ENCODE data around the gene SARDH.

Gene SARDH

GRCh38 chr9:133715866-133716563, 22.1 kb downstream of the SARDH start:
- no peak for DNase-seq (ENCODE audit: low read depth in 2 of 2, low spot score in 1 of 2)

GRCh38 chr9:133715295-133715865, 22.8 kb downstream of the SARDH start:
- no peak for DNase-seq (ENCODE audit: low read depth in 2 of 2, low spot score in 1 of 2)

GRCh38 chr9:133714606-133715294, 23.4 kb downstream of the SARDH start:
- no peak for DNase-seq (ENCODE audit: low read depth in 2 of 2, low spot score in 1 of 2)

DNA sequence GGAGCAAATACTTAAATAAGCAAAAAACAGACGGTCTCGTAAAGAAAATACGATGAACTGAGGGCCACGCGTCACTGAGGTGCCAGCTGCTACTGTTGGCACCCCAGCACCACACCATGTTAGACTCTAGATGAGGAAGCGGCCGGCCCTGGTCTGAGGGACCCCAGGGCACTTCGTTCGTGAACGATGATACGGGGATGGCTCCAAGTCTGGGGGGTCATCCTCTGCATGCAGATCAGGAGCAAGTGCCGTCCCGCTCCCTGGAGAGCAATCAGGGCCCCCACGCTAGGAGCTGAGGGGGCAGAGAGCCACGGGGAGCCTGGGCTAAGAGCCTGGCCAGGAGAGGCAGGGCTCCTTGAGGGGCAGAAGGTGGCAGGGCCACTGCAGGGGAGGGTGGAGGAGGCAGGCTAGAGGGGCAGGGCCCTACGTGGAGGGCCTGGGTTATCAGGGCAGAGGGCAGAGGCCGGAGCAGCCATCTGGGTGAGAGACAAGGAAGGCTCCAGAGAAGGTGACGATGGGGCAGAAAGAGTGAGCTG, 24.1 kb downstream of the SARDH start:
- no peak for DNase-seq (ENCODE audit: low read depth in 2 of 2, low spot score in 1 of 2)

DNA sequence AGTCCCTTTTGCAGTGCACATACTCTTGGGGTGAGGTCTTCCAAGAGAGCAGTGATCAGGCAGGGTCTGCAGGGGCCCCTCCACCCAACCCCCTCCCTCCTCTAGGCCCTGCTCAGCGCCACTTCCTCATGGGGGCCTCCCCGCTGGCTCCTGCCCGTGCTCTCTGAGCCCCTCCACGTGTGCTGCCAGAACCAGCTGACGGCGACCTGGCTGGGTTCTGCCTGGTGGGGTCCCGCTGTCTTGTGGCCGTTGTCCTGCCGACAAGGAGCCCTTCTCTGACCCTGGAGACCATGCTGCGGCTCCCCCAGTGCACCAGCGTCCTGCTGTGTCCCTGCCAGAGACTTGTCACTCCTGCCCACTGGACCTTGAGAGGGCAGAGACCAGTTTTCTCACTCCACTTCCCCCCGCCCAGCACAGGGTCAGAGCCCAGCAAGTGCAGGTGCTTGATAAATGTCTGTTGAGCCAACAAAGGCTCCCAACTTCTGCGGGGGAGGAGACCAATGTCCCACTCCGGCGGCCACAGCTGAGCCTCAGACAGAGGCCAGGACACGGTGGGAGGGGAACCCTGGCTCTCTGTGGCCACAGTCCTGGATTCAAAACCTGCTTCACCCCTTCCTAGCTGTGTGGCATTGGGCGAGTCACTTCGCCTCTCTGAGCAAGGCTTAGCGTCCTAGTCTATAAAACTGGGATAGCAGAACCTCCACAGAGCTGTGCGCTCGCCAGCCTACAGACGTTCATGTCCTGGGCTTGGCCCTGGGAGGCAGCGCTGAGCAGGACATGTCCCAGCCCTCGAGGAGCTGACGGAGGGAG, 24.8 kb downstream of the SARDH start:
- no peak for DNase-seq (ENCODE audit: low read depth in 2 of 2, low spot score in 1 of 2)

GRCh38 chr9:133712221-133713100, 25.7 kb downstream of the SARDH start:
- DNase-seq (ENCODE audit: low read depth in 2 of 2, low spot score in 1 of 2), result no peak

GRCh38 chr9:133711428-133712220, 26.5 kb downstream of the SARDH start:
- DNase-seq (ENCODE audit: low read depth in 2 of 2, low spot score in 1 of 2), result no peak

GRCh38 chr9:133710661-133711427, 27.3 kb downstream of the SARDH start:
- no peak for DNase-seq (ENCODE audit: low read depth in 2 of 2, low spot score in 1 of 2)

- no peak for DNase-seq (ENCODE audit: low read depth in 2 of 2, low spot score in 1 of 2)
Measured at GRCh38 chr9:133709691-133710571, 28.2 kb downstream of the SARDH start.

- DNase-seq (ENCODE audit: low read depth in 2 of 2, low spot score in 1 of 2), result peak in 1 of 2 donors; percentile 29
Measured at GRCh38 chr9:133709015-133709611, 29.0 kb downstream of the SARDH start.

DNA sequence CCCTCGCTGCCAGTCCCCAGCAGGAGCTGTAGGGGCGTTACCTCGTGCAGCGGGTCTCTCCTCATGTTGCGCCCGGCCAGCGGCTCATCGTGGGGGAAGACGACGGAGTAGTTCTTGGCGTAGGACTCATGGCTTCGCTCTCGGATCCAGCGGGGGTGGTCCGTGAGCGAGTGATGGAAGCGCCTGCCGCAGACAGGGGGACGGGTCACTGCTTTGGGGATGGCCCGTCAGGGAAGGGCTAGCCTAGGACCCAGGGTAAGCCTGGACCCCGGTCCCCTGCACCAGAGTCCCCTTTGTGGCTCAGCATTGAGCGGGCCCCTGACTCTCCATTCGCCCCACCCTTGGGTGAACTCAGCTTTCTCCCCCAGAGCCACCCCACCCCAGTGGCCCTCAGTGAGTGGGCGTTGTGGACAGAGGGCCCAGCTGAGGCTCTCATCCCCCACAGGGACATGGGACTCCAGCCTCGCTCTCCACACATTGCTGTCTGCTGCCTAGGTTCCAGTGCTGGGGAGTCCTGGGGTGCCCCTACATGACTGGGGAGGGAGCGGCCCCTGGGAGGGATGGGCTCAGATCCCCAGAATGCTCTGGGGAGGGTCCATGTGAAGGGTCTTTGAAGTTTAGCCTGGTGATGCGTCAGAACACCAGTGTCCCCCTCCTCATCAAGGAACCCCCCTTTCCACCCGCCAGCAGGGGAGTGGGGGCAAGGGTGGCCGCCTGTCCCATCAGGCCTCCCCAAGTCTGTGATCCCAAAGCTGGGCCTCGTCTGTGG, 29.7 kb downstream of the SARDH start:
- no peak for DNase-seq (ENCODE audit: low read depth in 2 of 2, low spot score in 1 of 2)

- DNase-seq (ENCODE audit: low read depth in 2 of 2, low spot score in 1 of 2), result no peak
Measured at GRCh38 chr9:133707763-133708245, 30.3 kb downstream of the SARDH start.

- DNase-seq (ENCODE audit: low read depth in 2 of 2, low spot score in 1 of 2), result no peak
Measured at GRCh38 chr9:133707065-133707762, 30.9 kb downstream of the SARDH start.

- no peak for DNase-seq (ENCODE audit: low read depth in 2 of 2, low spot score in 1 of 2)
Measured at GRCh38 chr9:133706307-133707050, 31.7 kb downstream of the SARDH start.

DNA sequence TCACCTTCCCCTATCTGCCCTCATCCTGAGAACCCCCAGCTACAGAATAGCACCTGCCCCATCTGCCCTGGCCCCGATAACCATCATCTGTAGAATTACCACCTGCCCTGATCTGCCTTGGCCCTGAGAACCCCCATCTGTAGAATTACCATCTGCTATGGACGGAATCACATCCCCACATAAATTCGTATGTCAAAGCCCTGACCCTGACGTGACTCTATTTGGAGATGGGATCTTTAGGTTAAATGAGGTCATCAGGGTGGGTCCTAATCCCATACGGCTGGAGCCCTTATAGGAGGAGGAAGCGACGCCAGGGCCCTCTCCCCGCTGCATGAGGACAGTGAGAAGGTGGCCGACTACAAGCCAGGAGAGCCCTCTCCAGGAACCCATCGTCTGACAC, 32.6 kb downstream of the SARDH start:
- no peak for DNase-seq (ENCODE audit: low read depth in 2 of 2, low spot score in 1 of 2)
